Measurements from ENCODE around the gene KIAA1958. TPM values are rescaled to one million over a fixed set of nuclear protein-coding genes. Genes with fewer than 3 reads are reported as not detected.

KIAA1958 gene
- total and polyA plus RNA-seq, 4 donors: 0.99 to 7.1 (median 3.3) TPM

DNA sequence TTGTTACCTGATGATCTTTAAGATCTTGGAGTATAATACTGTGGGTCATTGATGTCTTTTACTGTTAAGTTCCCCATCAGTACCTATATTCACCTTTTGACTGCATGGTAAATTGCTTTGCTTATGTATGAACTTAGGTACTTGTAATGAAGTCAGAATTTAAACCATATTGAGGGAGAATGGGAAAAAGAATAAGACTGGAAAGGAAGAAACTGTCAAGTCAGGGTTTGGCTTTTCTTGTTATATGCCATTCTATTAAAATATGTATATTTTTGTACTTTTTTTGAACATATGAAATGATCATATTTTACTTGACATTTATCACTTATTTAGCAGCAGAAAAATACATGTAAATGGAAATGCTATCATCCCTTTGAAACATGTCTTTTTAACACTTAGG lies 58.6 kb downstream of the KIAA1958 start:
- Histone ChIP-seq H3K4me3 (ENCODE audit: low read depth in 1 of 3, low read length in 3 of 3) (no peak overlapping the region), H3K27ac (ENCODE audit: low read depth in 1 of 2, low read length in 2 of 2) (no peak overlapping the region), H3K9me3 (ENCODE audit: control insufficient read depth in 4 of 4, low read length in 3 of 4) (no peaks in the 10 kb centered on the region), H3K9ac (ENCODE audit: low read depth in 1 of 2, low read length in 2 of 2) (no peak overlapping the region), H3K36me3 (ENCODE audit: control insufficient read depth in 4 of 4, insufficient read depth in 3 of 4, low read depth in 1 of 4, low read length in 3 of 4) (no peaks in the 10 kb centered on the region), H3K4me1 (ENCODE audit: control insufficient read depth in 4 of 4, insufficient read depth in 4 of 4, low read length in 3 of 4) (peaks cover 0 to 2% (median 0%) of the 10 kb centered on the region in 4 donors), H3K27me3 (ENCODE audit: control insufficient read depth in 4 of 4, insufficient read depth in 4 of 4, low read length in 3 of 4) (no peaks in the 10 kb centered on the region)
- TF ChIP-seq FOXA1 (IDR thresholded peaks at IDR 0.05) (no peak), HNF4A (conservative IDR thresholded peaks at IDR 0.05) (no peak), YY1 (IDR thresholded peaks at IDR 0.05) (no peak), ATF3 (IDR thresholded peaks at IDR 0.05) (no peak), ZBTB33 (IDR thresholded peaks at IDR 0.05) (no peak), FOXA2 (IDR thresholded peaks at IDR 0.05) (no peak), RAD21 (IDR thresholded peaks at IDR 0.05) (no peak), RXRA (IDR thresholded peaks at IDR 0.05) (no peak), GABPA (IDR thresholded peaks at IDR 0.05 in 1 of 2, conservative IDR thresholded peaks at IDR 0.05 in 1 of 2) (no peak)
- TF ChIP-seq, protein P1, sequence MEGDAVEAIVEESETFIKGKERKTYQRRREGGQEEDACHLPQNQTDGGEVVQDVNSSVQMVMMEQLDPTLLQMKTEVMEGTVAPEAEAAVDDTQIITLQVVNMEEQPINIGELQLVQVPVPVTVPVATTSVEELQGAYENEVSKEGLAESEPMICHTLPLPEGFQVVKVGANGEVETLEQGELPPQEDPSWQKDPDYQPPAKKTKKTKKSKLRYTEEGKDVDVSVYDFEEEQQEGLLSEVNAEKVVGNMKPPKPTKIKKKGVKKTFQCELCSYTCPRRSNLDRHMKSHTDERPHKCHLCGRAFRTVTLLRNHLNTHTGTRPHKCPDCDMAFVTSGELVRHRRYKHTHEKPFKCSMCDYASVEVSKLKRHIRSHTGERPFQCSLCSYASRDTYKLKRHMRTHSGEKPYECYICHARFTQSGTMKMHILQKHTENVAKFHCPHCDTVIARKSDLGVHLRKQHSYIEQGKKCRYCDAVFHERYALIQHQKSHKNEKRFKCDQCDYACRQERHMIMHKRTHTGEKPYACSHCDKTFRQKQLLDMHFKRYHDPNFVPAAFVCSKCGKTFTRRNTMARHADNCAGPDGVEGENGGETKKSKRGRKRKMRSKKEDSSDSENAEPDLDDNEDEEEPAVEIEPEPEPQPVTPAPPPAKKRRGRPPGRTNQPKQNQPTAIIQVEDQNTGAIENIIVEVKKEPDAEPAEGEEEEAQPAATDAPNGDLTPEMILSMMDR (IDR thresholded peaks at IDR 0.05; ENCODE audit: low read depth, low read length, missing input control): no peak
- no peak for DNase-seq (ENCODE audit: low spot score)

GRCh38 chr9:112546149-112547012 lies 59.8 kb downstream of the KIAA1958 start:
- WGBS: 67% methylated on average over 4 of the region's 4 CpGs
- Histone ChIP-seq H3K4me3 (ENCODE audit: low read depth in 1 of 3, low read length in 3 of 3) (no peak overlapping the region), H3K4me1 (ENCODE audit: control insufficient read depth in 4 of 4, insufficient read depth in 4 of 4, low read length in 3 of 4) (peaks cover 0 to 2% (median under 1%) of the 10 kb centered on the region in 4 donors), H3K9ac (ENCODE audit: low read depth in 1 of 2, low read length in 2 of 2) (no peak overlapping the region), H3K27ac (ENCODE audit: low read depth in 1 of 2, low read length in 2 of 2) (no peak overlapping the region), H3K27me3 (ENCODE audit: control insufficient read depth in 4 of 4, insufficient read depth in 4 of 4, low read length in 3 of 4) (no peaks in the 10 kb centered on the region), H3K9me3 (ENCODE audit: control insufficient read depth in 4 of 4, low read length in 3 of 4) (no peaks in the 10 kb centered on the region), H3K36me3 (ENCODE audit: control insufficient read depth in 4 of 4, insufficient read depth in 3 of 4, low read depth in 1 of 4, low read length in 3 of 4) (no peaks in the 10 kb centered on the region)
- no peak for TF ChIP-seq YY1 (IDR thresholded peaks at IDR 0.05)
- TF ChIP-seq, protein P1 (IDR thresholded peaks at IDR 0.05; ENCODE audit: low read depth, low read length, missing input control): no peak
- no peak for TF ChIP-seq MAX (IDR thresholded peaks at IDR 0.05)
- no peak for TF ChIP-seq FOXA2 (IDR thresholded peaks at IDR 0.05)
- no peak for TF ChIP-seq RAD21 (IDR thresholded peaks at IDR 0.05)
- TF ChIP-seq EGR1 (IDR thresholded peaks at IDR 0.05; ENCODE audit: low read depth in 2 of 2): no peak
- TF ChIP-seq GABPA (IDR thresholded peaks at IDR 0.05 in 1 of 2, conservative IDR thresholded peaks at IDR 0.05 in 1 of 2): no peak
- TF ChIP-seq HNF4G (IDR thresholded peaks at IDR 0.05): no peak
- TF ChIP-seq HNF4A (conservative IDR thresholded peaks at IDR 0.05): no peak
- no peak for TF ChIP-seq TAF1 (conservative IDR thresholded peaks at IDR 0.05)
- TF ChIP-seq RXRA (IDR thresholded peaks at IDR 0.05): no peak
- DNase-seq (ENCODE audit: low spot score): no peak

Measured in liver (tissue), 9 donors.